Activated CD4-positive, alpha-beta T cell treated with anti-CD3 and anti-CD28 coated beads for 24 hours (primary cell): ENCODE results near the gene TMEM258.

ENCODE experiments used
- DNase-seq, 2 donors: peaks; one replicate each; pipeline ENCODE4 v3.0.0-alpha.2; 2020; ENCODE audit warnings: low read depth in 2 of 2

Gene TMEM258

DNA sequence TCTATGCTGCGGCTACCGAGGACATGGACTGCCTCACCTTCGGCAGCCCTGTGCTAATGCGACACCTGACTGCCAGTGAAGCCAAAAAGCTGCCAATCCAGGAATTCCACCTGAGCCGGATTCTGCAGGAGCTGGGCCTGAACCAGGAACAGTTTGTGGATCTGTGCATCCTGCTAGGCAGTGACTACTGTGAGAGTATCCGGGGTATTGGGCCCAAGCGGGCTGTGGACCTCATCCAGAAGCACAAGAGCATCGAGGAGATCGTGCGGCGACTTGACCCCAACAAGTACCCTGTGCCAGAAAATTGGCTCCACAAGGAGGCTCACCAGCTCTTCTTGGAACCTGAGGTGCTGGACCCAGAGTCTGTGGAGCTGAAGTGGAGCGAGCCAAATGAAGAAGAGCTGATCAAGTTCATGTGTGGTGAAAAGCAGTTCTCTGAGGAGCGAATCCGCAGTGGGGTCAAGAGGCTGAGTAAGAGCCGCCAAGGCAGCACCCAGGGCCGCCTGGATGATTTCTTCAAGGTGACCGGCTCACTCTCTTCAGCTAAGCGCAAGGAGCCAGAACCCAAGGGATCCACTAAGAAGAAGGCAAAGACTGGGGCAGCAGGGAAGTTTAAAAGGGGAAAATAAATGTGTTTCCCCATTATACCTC is 3.6 kb upstream of the TMEM258 start:
- no peak for DNase-seq

DNA sequence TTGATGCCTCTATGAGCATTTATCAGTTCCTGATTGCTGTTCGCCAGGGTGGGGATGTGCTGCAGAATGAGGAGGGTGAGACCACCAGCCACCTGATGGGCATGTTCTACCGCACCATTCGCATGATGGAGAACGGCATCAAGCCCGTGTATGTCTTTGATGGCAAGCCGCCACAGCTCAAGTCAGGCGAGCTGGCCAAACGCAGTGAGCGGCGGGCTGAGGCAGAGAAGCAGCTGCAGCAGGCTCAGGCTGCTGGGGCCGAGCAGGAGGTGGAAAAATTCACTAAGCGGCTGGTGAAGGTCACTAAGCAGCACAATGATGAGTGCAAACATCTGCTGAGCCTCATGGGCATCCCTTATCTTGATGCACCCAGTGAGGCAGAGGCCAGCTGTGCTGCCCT is 3.1 kb upstream of the TMEM258 start:
- no peak for DNase-seq

DNA sequence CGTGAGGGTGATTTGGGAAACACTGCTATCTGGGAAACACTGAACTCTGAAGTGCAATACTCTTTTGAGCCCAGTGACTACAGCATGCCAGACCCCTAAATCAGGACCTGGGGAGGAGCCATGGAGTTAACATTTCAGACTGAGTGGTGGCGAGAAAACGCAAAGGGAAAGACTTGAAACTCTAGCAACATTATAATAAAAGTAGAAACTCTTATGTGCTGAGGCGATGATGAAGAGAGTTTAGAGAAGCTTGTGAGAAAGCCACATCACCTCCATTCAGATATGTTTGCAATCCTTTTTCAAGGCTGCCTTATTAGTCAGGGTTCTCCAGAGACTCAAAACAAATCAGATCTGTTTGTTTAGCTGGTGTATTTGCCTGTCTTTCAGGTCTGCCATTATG is 2.2 kb upstream of the TMEM258 start:
- DNase-seq, result no peak

DNA sequence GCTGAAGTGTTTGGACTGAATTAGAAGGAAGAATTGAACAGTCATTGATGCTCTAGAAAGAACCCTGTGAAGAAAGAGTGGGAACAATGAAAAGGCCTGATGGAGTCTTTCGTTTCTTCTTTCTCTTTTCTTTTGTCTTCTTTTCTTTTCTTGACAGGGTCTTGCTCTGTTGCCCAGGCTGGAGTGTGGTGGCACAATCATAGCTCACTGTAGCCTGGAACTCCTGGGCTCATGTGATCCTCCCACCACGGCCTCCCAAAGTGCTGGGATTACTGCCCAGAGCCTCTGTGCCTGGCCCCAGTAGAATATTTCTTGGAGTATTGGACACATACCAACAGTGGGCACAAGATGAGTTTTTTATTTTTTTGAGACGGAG is 1.4 kb upstream of the TMEM258 start:
- no peak for DNase-seq

DNA sequence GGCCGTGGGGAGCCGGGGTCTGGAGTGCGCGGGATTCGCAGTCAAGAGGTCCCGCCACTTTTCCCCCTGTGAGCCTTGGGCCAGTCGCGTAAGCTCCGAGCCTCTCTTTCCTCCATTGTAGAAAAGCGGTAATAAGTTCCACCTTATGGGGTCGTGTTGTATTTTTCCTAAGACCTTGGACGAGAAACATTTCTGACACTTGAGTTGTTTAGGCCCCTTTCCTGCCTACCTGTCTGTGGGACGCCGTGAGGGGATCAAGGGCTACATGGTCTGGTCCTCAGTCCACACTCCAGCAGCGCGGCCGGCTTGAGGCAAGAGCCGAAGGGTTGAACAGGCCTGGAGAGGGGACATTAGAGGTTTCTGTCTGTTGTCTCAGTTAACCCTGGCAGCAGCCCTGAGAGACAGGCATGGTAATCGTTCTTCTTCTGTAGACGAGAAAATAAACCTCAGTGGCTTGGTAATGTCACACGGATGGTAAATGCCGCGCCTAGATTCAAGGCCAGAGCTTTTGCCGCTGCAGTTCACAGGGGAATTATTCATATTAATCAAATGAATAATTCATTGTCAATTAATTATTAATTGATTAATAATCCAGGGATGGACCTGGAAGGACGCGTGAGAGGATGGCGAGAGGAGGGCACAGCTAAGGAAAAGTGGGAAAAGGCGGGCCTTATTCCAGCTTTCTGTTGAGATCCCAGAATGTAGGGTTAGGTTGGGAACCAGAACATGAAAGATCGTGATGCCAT is 857 bp upstream of the TMEM258 start:
- no peak for DNase-seq

DNA sequence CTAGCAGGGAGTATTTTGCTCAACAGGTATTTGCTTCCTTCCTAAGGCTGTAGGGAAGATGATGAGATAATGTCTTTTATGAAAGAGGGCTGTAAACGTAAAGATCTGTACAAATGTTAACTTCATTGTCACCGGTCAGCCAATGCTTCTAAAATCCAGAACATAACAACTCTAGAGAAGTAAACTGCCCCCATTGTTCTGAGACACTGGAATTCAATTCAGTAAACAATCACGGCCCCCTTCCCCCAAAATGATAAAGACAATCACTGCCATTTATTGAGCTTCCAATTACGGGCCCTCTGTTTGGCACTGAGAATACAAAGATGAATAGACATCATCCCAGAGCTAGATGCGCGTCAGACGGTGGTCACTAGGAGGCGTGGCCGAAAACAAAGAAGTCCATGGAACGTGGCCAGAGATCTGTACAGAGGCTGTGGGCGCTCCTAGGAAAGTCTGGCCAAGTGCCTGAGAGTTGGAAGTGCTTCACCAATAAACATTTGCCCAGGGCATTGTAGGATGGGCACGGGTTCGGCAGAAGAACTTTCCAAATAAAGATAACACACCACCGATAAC is 576 bp downstream of the TMEM258 start:
- no peak for DNase-seq

GRCh38 chr11:61787928-61788491 is 4.4 kb downstream of the TMEM258 start:
- no peak for DNase-seq

GRCh38 chr11:61785837-61786402 is 6.5 kb downstream of the TMEM258 start:
- DNase-seq, result no peak

- no peak for DNase-seq
These were observed 7.9 kb downstream of the TMEM258 start for GRCh38 chr11:61784506-61784805.

GRCh38 chr11:61783717-61784505 is 8.5 kb downstream of the TMEM258 start:
- DNase-seq, result no peak

DNA sequence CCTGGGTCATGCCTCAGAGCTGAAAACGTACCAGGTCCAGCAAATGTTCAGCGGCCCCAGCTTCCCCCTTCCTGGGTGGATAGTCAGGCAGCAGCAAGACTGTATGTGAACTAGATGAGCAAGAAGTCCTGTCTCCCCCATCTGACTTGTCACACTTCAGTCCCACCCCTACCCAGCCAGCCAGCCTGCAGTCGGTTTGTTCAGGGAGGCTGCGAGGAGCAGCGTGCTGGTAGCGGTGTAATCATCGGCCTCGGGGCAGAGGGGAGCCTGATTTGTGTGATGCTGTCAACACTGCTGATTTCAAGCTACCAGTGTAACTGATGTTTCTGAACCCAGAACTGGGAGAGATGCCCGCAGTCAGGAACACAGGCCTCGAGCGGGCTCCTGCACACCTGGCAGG is 9.6 kb downstream of the TMEM258 start:
- DNase-seq, result no peak

DNA sequence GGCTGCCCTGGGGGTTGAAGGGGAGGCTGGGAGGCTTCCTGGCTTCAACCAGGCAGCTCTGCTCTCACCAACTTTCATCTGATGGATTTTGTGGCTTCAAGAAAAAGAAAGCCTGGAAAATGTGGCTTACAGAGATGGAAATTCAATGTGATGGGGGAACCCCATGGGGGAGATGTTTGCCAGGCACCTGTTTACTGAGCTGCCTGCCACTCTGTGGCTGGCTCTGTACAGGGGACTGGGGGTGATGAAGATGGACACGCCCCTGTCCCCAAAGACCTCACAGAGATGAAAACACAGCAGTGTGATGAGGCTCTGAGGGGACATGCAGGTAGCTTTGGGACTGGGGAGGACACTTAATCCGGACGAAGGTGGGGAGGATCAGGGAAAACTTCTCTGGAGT is 10.1 kb downstream of the TMEM258 start:
- DNase-seq, result no peak

GRCh38 chr11:61781585-61781984 is 10.8 kb downstream of the TMEM258 start:
- DNase-seq, result no peak

- DNase-seq, result no peak
These were observed 11.7 kb downstream of the TMEM258 start for GRCh38 chr11:61780581-61781162.

GRCh38 chr11:61779666-61780525 is 12.5 kb downstream of the TMEM258 start:
- DNase-seq, result no peak

GRCh38 chr11:61778920-61779650 is 13.3 kb downstream of the TMEM258 start:
- DNase-seq, result no peak

GRCh38 chr11:61778357-61778886 is 14.0 kb downstream of the TMEM258 start:
- no peak for DNase-seq

DNA sequence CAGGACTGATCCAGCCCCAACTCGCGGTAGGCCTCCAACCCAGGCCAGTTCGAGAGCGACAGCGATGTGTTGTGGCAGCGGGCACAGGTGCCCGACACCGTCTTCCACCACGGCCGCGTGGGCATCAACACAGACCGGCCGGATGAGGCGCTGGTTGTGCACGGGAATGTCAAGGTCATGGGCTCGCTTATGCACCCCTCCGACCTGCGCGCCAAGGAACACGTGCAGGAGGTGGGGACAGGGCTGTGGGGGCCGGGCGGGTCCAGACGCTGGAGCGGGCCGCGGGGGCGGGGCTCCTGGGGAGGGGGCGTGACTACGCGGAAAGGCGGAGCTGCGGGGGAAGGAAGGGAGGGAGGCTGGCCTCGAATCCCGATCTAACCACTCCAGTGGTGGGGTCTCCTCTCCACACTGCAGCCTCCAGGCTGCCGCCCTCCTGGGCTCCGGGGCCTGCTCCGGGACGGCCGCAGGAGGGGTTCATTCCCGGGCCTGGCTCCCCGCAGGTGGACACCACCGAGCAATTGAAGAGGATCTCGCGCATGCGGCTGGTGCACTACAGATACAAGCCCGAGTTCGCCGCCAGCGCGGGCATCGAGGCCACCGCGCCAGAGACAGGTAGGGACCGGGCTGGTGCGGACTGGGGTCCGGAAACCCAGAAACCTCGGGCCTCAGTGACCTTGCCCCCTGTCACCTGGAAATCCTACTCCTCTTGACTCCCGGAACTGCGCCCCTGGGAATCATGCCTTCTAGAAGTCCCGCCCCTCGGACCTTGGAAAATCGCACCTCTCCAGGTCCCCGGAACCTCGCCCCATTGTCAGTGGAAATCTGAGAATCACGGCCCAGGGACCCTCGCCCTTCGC is 14.9 kb downstream of the TMEM258 start:
- DNase-seq, result peak; percentile 53 to 55
